Fibroblast of skin of left quadriceps (primary cell): ENCODE measurements around the gene ARL16.
"Not testable (repeated sequence)": the region's sequence is repeated elsewhere in the genome, so short reads cannot be mapped to it uniquely, and the experiment has no call there.

Experiments used
- DNase-seq, 2 experiments: peaks; one replicate each; pipeline ENCODE4 v3.0.0-alpha.2; 2013; ENCODE audit warnings: low read depth in 2 of 2

Gene ARL16

GRCh38 chr17:81695211-81695610, 11.6 kb upstream of the ARL16 start:
- DNase-seq: no peak

DNA sequence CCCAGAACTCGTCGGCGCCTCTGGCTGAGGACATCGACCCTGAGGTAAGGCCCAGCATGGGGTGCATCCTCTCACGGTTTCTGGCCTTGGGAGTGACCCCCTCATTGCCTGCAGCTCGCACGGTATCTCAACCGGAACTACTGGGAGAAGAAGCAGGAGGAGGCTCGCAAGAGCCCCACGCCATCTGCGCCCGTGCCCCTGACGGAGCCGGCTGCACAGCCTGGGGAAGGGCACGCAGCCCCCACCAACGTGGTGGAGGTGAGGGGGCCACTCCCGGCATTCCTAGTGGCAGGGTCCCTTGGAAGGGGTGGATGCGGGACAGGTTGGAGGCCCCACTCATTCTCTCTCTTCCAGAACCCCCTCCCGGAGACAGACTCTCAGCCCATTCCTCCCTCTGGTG, 11.2 kb upstream of the ARL16 start:
- no peak for DNase-seq

GRCh38 chr17:81693509-81694210, 10.1 kb upstream of the ARL16 start:
- DNase-seq: no peak

GRCh38 chr17:81691608-81692007, 8.0 kb upstream of the ARL16 start:
- DNase-seq: no peak

DNA sequence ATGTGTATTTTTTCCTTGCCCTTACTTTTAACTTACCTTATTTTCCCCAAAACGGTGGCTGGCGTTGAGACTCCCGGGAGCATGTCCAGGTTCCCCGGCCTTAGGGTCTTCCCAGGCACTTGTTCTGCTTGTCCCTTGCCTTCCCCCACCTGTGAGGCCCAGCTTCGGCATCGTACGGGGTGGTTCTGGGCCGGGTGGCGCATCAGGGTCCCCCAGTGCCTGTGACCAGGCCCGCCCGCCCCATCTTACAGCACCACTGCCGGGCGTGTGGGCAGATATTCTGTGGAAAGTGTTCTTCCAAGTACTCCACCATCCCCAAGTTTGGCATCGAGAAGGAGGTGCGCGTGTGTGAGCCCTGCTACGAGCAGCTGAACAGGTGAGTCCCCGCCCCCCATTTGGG, 7.6 kb upstream of the ARL16 start:
- no peak for DNase-seq

- DNase-seq: no peak
These were observed 7.0 kb upstream of the ARL16 start for GRCh38 chr17:81690549-81690948.

- no peak for DNase-seq
These were observed 6.5 kb upstream of the ARL16 start for GRCh38 chr17:81690066-81690465.

GRCh38 chr17:81688616-81689015, 5.0 kb upstream of the ARL16 start:
- no peak for DNase-seq

DNA sequence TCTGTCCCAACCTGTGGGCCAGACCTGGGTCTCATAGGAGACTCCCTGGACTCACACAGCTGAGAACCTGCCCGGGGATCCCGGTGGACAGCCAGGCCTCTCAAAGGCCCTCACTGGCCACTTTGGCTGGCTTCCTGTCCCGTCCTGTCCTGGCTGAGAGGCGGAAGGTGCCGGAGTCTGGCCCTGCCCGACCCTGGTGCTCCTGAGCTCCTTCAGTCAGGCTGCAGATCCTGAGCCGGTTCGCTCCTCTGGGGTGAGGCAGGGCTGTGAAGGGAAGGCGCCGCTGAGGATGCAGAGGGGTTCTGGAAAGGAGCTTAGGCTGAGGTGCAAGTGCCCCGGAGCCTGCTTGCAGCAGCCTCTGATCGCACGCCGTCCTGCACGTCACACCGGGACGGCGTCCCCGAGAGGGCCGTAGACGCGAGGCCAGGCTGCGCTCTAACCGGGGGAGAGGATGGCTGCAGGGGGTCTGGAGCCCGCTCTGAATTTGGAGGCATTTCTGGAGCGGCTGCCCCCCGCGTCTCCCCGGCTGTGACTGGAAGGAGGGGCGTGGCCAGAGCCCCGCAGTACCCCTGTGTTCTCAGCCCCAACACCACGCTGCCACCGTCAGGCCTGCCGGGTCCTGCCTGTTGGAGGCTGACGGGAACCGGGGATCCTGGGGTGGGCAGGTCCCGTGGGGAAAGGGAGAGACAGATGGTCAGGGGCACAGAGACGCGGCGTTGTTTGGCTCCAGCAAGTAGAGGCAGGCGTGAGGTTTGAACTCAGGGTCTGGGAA, 4.4 kb upstream of the ARL16 start:
- no peak for DNase-seq

DNA sequence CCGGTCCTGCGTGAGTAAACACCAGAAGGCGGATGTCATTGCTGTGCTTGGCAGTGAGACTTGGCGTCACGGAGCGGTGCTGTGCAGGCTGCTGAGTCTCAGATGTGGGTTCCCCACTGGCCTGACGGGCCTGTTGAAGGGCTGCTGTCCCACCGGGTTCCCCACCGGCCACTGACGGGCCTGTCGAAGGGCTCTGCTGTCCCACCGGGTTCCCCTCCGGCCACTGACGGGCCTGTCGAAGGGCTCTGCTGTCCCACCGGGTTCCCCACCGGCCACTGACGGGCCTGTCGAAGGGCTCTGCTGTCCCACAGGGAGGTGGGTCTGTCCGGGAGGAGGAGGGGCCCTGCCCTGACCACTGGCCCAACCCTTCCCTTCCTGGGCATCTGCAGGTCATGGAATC, 3.0 kb upstream of the ARL16 start:
- no peak for DNase-seq

DNA sequence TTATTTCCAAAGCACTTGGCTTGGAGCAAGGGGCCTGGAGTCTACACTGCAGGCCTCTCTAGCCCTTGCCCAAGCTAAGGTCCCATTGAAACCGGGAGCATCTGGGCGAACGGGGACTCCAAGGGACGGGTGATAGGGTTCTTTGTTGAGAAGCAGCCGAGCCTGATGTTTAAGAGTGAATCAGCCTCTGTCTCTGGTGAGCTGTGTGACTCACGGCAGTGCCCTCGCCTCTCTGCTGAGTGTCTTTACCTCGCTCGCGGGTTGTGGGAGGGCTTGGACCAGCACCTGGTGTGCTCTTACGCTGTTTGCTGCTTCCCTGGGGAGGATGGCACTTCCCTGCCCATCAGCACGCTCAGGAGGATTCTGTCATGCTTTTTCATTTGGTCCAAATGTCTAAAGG, 1.5 kb upstream of the ARL16 start:
- DNase-seq: no peak

GRCh38 chr17:81684442-81684911, 880 bp upstream of the ARL16 start:
- DNase-seq: no peak

GRCh38 chr17:81683208-81683583, 401 bp downstream of the ARL16 start:
- no peak for DNase-seq

DNA sequence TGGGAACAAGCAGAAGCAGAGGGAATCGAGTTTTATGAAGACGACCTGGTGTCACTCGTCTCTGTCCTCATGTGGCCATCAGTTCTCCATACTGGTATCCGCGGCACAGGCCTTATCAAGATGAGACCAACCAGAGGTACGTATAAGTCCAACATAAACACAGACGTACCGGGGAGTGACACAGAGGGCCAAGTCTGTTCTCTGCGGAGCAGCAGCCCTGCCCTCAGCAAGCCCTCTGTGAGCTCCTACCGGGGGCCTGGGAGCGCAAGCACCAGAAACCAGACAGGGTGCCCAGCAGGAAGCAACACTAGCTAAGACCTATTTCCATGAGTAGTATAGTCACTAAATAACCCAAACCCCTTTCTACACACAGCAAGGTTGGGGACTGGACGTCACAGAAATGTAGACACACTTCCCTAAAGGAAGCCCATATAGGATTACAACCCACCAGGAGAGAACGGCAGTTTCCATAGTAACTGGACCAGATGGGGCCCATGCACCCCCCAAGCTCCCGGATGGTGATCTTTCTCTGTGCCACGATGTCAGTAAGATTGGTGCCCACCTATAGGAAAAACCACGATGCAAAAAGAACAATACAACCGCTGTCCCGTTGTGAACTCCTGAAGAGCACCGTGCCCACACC, 911 bp downstream of the ARL16 start:
- DNase-seq: no peak

DNA sequence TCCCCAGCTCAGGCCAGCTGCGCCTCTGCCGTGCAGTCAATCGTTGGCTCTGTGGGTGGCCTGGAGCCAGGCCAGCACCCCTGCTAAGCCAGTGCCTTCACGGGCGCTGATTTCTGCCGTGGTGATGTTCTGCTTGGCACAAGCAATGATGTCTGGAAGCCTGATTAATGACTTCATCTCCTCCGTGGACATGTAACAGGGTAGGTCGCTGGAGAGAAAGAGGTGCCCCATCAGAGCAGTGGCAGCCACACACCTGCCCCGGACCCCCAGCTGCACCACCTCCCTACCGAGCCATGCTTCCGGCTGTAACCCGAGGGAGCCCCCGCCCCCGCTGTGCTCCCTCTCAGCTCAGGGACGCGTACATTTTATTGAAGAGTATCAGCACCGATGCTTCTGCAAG, 1.9 kb downstream of the ARL16 start:
- DNase-seq: no peak

- DNase-seq: no peak
These were observed 3.4 kb downstream of the ARL16 start for GRCh38 chr17:81680150-81680549.

DNA sequence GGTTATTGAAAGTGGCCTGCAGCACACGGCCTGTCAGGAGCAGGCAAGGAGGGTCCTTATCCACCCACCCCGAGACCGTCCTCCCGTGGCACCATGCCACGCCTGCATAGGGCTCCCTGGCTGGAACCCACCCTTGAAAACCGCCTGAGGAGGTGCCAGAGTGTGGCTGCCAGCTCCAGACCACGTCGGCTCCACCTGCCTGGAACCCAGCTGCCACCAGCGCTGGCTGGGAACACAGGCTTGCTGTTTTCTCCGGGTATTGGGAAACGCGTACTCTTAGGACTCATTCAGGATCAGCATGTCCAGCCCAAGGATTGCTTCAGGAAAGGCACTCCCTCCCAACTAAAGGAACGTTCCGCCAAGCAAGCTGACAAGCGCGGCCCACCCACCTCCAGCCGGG, 6.7 kb downstream of the ARL16 start:
- no peak for DNase-seq

DNA sequence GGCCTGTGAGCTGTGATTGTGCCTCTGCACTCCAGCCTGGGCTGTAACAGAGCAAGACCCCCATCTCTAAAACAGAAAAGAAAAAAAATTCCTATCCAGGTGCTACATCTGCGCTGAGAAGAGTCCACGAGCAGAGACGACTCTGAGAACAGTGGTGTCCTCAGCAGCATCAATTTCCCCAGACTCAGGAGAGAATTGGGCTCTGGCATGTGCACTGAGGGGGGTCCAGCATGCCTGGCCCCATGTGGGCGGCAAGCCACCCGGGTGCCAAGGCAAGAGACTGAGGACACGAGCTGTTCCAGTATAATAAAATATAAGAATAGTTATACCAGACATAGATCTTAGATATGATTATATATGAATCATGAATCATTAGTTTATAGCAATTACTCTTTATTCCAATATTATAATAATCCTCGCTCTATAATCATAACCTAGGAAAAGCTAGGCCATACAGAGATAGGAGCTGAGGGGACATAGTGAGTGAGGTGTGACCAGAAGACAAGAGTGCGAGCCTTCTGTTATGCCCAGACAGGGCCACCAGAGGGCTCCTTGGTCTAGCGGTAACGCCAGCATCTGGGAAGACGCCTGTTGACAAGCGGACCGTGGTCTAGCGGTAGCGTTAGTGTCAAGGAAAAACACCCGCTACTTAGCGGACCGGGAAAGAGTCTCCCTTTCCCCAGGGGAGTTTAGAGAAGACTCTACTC, 7.9 kb downstream of the ARL16 start:
- not testable (repeated sequence) for DNase-seq

DNA sequence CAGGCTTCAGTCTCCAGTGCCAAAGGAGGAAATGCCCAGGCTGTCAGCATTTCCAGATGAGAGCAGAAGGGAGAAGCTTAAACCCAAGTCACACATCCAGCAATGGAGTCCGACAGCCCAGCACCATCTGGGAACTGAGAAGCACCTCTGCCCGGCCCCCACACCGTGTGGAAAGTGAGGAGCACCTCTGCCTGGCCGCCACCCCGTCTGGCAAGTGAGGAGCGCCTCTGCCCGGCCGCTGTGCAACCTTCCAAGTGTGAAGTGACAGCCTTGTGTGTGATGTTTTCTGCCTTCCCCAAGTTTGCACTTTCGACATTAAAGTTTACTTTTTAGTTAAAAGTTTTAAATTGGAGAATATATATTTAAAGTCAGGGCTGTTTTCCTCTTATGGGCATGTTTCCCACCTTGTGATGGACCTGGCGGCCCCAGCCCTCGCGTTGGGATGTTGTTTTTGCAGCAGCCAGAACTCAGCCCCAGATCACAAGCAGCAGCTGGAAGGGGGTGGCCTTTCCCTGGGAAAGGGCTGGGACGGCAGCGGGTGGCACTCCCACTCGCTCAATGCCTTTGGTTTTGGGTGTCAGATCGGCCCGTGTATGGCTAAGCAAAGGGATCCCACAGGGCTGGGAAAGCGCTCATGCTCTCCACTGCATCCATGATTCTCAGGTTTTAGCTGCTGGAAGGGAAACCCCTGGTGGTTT, 9.9 kb downstream of the ARL16 start:
- DNase-seq: no peak

DNA sequence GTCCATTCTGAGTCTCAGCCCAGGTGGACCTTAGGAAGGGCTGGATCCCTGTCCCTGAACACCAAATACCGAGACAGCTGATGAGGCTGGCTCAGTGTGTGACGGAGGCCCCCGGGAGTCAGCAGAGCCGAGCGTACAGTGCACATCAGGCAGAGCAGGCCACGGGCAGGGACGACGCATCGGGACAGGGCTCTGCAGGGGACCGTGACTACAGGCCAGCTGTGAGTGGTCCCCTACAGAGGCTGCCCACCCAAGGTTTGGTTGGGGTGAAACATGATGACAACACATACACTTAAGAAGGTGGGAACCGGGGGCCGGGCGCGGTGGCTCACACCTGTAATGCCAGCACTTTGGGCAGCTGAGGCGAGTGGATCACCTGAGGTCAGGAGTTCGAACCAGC, 10.6 kb downstream of the ARL16 start:
- no peak for DNase-seq

DNA sequence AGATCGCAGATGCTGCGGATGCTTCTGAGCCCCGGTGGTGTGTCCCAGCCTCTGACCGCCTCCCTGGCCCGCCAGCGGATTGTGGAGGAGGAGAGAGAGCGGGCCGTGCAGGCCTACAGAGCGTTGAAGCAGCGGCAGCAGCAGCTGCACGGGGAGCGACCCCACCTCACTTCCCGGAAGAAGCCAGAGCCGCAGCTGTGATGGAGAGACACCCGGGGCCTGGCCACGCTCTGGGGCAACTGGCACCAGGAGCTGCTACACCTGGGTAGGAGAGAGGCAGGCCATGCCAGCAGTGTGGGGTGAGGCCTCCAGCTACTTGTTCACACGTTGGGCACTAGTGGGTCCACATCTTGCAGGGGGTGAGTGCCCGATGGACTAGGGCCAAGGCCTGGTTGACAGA, 11.1 kb downstream of the ARL16 start:
- no peak for DNase-seq

GRCh38 chr17:81667754-81668153, 15.8 kb downstream of the ARL16 start:
- no peak for DNase-seq
